WTC11 (cell line): ENCODE measurements around the gene ZNF488. TPM values are rescaled to one million over a fixed set of nuclear protein-coding genes. Genes with fewer than 3 reads are reported as not detected.

ENCODE experiments used
- total RNA-seq: library from RNA; stranded (reverse); gene quantifications from 3 replicates; pipeline ENCODE4 v1.2.3, GENCODE V29; 2021

Gene ZNF488
- total RNA-seq, 1 experiment from 2014 or later = 8.7 TPM

Other genes starting within 250 kb of the ZNF488 start
- 0.09 to 0.24 TPM (median 0.18 TPM) in 3 replicates for gene GDF10, start 84.1 kb downstream of the ZNF488 start, total RNA-seq
- gene GDF2, start 61.8 kb downstream of the ZNF488 start, total RNA-seq = not detected in 3 replicates
- not detected in 3 replicates for gene RBP3, start 35.9 kb downstream of the ZNF488 start, total RNA-seq
- gene ANXA8, start 99.8 kb upstream of the ZNF488 start, total RNA-seq = 0.18 to 0.20 TPM in 2 of 3 replicates, not detected in the other
- not detected in 3 replicates for gene FAM25G, start 107.4 kb upstream of the ZNF488 start, total RNA-seq
- gene AGAP9, start 139.3 kb upstream of the ZNF488 start, total RNA-seq = 8.4 to 14.2 TPM (median 12.9 TPM) in 3 replicates